GM19238 (cell line): Measurements from ENCODE around the gene NARS2.

Source experiments
- DNase-seq: peaks from one replicate; pipeline ENCODE4 v3.0.0; 2011; ENCODE audit warnings: low spot score; ENCODE audit not compliant: insufficient read length

NARS2 gene

GRCh38 chr11:78417175-78417887 is 157.3 kb downstream of the NARS2 start, which contains the start of gene GAB2:
Gene GAB2 (minus strand): TSS chr11:78417820. CDS start chr11:78417720, 100 bp downstream.
- no peak for DNase-seq

GRCh38 chr11:78416285-78417174 is 158.1 kb downstream of the NARS2 start:
- peak; percentile 51 for DNase-seq

GRCh38 chr11:78415338-78415737 is 159.3 kb downstream of the NARS2 start:
- DNase-seq: no peak

- no peak for DNase-seq
Observed at GRCh38 chr11:78414321-78415051, 160.2 kb downstream of the NARS2 start.

GRCh38 chr11:78408619-78409018 is 166.0 kb downstream of the NARS2 start:
- no peak for DNase-seq

- DNase-seq: no peak
Observed at GRCh38 chr11:78406568-78407196, 168.0 kb downstream of the NARS2 start.

GRCh38 chr11:78405805-78406204 is 168.9 kb downstream of the NARS2 start:
- DNase-seq: no peak

GRCh38 chr11:78403781-78404180 is 170.9 kb downstream of the NARS2 start:
- DNase-seq: no peak

GRCh38 chr11:78402847-78403246 is 171.8 kb downstream of the NARS2 start:
- no peak for DNase-seq

GRCh38 chr11:78400702-78401101 is 174.0 kb downstream of the NARS2 start:
- DNase-seq: no peak

GRCh38 chr11:78400116-78400515 is 174.5 kb downstream of the NARS2 start:
- no peak for DNase-seq

- no peak for DNase-seq
Observed at GRCh38 chr11:78399136-78399535, 175.5 kb downstream of the NARS2 start.

- DNase-seq: no peak
Observed at GRCh38 chr11:78398715-78399114, 175.9 kb downstream of the NARS2 start.

GRCh38 chr11:78397398-78397797 is 177.3 kb downstream of the NARS2 start:
- DNase-seq: no peak

- DNase-seq: no peak
Observed at GRCh38 chr11:78395597-78395996, 179.1 kb downstream of the NARS2 start.

GRCh38 chr11:78392854-78393253 is 181.8 kb downstream of the NARS2 start:
- DNase-seq: no peak

- DNase-seq: no peak
Observed at GRCh38 chr11:78391424-78391823, 183.2 kb downstream of the NARS2 start.

GRCh38 chr11:78390809-78391208 is 183.9 kb downstream of the NARS2 start:
- DNase-seq: no peak

- no peak for DNase-seq
Observed at GRCh38 chr11:78386215-78386941, 188.3 kb downstream of the NARS2 start.
